HG03064 (cell line): ENCODE data around the gene SERHL2.
"Not testable (repeated sequence)": the region's sequence is repeated elsewhere in the genome, so short reads cannot be mapped to it uniquely, and the experiment has no call there.

Experiments
- ATAC-seq: cut with Tn5 transposase; IDR thresholded peaks from one replicate; pipeline ENCODE4 v1.9.1; 2021; ENCODE audit warnings: low read depth; ENCODE audit not compliant: unreplicated experiment

SERHL2 gene

DNA sequence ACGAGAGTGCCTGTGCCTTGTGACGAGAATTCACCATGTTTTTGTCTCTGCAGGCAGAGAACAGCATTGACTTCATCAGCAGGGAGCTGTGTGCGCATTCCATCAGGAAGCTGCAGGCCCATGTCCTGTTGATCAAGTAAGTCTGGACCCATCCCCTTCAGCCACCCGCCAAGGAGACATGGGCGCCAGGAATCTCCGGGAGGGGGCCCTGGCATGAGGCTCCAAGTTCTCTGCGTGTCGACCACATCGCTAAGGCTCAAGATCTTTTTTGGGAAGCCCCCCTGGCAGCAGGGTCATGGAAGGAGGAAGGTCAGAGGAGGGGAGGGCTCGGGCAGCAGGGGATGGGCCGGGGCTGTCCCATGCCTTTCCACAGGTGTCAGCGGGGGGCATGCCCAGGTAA, 17.3 kb downstream of the SERHL2 start:
- ATAC-seq: not testable (repeated sequence)

DNA sequence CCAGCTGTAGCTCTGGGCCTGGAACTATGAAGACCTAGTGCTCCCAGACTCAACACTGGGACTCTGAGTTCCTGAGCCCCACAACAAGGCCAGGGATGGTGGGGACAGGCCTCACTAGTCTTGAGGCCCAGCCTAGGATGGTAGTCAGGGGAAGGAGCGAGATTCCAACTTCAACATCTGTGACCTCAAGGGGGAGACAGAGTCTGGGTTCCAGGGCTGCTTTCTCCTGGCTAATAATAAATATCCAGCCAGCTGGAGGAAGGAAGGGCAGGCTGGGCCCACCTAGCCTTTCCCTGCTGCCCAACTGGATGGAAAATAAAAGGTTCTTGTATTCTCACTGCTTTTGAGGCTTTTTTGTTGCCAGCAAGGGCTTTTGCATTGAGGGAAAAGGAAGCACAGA, 20.3 kb downstream of the SERHL2 start:
- ATAC-seq: not testable (repeated sequence)

DNA sequence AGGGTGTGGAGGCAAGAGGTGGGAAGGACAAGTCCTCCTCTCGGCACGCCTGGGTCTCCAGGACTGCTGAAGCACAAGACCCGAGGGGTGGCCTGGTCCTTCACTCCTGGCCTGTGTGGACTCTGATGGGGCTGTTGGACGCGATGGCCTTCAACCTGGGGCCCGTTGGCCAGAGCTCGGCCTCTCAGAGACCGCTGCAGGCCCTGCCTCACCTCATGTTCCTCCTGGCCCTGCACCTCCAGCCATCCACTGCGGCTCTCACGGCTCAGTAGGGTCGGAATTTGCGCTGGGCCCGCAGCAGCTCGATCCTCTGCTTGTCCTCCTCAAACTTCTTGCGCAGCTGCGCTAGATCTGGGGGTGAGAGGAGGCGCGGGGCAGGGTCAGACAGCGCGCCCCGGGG, 20.7 kb downstream of the SERHL2 start:
- ATAC-seq: not testable (repeated sequence)

DNA sequence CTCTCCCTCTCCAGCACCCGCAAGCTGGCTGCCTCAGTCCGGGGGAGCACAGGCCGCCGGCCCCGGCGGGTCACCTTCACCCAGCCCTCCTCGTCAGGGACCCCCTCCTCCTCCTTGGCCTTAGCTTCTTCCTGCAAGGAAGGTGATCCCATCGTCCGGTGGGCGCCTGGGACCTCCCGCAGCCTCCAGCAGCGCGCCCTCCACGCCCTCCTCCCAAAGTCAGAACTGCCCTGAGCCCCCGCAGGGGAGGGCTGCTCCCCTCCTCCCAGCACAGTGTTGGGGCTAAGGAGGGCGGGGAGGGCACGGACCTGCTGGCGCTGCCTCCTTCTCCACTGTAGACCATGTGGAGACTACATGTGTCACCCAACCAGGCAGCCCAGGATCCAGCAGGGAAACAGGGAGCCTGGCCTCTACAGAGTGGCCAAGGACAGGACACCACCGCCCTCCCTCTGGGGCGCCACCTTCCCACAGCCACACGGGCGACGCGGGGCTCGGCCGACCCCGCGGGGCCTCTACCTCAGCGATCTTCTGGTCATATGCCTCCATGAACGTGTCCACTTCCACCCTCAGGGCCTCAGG, 22.3 kb downstream of the SERHL2 start:
- not testable (repeated sequence) for ATAC-seq

DNA sequence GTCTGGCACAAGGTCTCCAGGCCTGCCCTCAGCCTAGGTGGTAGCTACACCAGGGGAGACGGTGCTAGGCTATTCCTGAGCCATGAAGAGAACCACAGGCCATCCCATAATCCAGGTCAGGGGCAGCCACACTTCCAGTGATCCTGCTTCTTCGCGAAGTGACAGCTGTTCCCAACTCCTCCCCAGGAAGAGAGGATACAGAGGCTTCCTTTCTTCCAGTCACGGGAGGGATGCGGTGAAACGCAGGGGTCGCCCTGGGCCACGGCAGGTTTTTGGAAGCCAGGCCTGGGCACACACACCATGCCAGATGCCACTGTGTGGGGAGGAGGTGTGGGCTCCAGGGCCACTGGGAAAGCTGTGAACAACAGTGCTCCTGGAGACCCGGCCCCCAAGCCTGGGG, 23.4 kb downstream of the SERHL2 start:
- ATAC-seq: not testable (repeated sequence)

DNA sequence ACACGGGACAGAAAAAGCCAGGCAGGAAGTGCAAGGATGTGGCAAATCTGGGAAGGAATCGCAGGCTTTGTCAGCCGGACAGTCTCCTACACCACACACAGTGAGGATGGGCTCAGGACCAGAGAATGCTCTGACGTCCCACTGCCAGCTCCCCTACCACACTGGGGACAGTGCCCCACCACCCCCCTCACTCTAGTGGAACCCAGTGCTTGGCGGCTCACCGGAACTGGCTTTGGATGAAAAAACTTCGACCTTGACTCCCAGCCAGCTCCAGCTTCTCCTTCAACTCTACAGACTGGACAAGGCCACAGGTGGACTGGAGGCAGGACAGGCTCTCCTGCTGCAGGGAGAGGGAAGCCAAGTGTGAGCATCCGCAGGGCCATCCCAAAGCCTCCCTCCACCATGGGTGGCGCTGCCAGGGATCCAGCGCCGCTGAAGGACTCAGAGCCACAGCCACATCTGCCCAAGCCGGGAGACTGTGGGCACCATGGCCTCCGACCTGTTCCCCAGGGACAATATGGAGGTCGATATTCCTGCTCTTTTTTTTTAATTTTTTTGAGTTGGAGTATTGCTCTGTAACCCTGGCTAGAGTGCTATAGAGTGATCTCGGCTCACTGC, 24.0 kb downstream of the SERHL2 start:
- no peak for ATAC-seq

DNA sequence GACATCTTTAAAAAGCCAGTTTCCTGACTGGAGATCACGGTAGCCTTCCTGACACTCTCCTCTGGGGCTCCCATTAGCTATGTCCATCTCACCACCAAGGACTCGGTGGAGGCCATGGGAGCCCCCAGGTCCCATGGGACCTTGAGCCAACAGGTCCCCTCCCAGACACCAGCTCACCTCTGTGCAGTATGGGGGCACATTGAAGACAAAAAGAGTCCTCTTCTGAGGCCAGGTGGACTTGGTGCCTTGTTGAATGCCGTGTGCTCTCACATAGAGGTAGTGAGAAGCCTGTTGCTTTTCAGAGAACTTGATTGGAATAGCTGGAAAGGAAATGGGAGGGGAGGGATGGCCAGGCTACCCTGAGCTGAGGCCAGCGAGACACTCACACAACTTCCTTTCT, 26.3 kb downstream of the SERHL2 start:
- ATAC-seq: not testable (repeated sequence)

DNA sequence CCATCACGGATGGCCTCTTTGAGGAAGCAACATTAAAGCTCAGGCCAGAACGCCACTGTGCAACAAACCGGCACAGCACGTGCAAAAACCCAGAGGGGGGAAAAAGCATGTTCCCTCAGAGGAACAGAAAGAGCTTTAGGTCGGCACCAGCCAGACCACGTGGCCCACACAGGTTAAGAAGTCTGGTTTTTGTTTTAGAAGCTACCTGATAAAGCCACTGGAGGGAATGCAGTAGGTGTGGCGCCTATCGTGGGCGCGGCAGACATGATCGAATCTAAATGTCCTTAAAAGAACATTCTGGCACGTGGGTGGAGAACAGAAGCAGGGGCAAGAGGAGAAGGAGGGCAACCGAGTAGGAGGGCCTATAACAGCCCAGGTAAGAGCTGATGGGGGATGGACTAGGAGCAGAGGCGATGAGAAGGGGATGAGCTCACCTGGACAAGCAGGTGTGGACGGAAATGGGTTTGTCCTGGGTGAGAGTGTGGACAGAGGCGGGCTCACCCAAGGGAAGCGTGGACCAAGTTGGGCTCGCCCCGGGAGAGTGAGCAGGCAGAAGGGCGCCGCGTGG, 27.5 kb downstream of the SERHL2 start:
- ATAC-seq: not testable (repeated sequence)

DNA sequence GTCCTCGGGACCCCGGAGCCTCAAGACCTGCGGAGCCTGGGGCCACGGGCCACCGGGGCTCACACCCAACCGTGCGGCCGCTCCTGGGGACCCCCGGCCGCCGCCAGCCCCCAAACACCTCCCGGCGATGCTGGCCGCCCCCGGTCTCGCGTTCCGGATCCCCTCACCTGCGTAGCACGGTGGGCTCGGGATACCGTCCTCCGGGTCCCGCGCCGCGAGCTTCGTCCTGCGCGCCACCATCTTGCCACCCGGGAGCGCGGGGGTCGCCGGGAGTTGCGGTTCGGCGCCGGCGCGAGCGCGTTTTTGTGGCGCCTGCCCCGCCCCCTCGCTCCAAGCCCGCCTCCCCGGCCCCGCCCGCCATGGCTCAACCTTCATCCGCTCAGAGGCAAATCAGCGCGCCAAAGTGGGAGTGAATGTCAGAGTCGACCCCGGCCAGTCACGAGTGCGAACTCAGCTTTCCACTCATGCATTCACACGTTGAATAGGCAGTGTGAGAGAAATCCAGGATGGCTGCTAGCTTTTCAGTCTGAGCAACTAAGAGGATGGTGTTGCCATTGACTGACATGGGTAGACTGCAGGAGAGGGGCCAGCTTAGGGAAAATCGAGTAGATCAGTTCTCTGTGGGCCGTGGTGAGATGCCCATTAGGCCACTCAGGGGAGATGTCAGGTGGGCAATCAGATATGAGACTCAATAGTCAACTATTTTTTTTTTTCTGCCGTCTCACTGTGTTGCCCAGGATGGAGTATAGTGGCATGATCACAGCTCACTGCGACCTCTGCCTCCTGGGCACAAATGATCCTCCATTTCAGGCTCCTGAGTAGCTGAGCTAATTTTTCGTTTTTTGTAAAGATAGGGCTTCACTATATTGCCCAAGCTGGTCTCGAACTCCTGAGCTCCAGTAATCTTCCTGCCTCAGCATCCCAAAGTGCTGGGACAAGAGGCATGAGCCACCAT, 28.3 kb downstream of the SERHL2 start:
- ATAC-seq: no peak

DNA sequence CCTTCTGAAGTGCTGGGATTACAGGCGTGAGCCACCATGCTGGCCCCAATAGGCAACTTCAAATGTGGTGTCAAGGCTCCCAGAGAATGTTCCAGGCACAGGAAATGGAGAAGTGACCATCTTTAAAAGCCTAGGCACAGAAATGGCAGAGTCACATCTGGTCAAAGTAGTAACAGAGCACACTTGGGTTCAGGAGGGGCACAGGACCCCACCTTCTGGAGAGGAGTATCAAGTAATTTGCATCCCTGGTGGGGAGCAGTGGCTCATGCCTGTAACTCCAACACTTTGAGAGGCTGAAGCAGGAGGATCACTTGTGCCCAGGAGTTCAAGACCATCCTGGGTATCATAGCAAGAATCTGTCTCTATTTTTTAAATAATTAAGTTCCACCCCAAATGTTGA, 29.2 kb downstream of the SERHL2 start:
- ATAC-seq: no peak

DNA sequence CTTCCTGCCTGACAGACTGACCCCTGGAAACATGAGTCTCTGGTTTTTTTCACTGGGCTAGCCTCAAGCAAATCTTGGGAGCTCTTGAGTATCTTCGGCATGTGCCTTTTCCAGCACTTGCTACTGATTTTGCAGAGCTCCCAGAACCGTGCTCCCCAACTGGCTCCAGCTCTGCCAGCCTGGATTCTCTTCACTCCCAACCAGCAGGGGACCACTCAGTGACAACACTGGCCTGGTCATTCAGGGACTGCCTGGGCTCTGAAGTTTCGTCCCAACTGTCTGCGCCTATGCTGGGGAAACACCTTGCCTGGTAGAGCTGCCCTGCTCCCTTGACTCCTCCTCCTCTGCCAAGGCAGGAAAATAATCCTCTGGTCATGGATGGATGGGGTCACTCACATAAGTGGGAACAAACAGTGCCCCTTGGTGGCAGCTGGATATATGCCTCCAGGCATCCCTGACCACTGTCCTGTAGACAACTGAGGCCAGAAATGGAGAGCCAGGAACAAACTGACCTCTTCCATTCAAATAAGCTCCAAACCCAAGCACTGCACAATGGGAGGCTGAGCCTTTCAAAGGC, 30.7 kb downstream of the SERHL2 start:
- ATAC-seq: no peak

DNA sequence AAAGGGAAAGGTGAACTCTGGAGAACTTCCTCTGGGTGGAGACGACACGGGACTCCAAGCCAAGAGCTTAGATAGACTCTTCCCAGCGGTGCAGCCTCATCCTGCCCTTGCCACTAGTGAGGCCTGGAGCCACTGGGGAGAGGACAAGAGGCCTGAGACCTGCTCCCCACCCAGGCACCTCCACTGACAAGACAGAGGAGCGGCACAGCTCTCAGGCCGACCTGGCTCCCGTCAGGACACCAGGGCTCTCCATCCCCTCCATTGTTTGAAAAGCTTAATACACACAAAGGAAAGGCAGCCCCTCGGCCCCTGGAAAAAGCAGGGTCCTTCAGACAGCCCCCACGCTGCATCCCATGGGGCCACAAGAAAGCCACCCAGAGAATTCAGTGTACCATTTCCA, 31.3 kb downstream of the SERHL2 start:
- no peak for ATAC-seq

DNA sequence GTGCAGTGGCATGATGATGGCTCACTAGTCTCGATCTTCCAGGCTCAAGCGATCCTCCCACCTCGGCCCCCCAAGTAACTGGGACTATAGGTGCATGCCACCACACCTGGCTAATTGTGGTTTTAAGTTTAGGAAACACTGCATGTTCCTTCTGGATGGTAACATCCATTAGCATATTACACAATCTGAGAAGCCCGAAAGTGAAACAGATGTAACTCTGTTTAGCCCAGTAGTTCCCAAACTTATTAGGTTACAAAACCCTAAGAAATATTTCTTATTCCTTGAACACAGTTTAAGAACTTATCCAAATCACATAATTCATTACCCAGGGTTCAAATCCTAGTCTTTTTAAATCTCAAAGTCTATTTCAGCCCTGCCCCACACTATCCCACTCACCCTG, 32.6 kb downstream of the SERHL2 start:
- ATAC-seq: no peak

DNA sequence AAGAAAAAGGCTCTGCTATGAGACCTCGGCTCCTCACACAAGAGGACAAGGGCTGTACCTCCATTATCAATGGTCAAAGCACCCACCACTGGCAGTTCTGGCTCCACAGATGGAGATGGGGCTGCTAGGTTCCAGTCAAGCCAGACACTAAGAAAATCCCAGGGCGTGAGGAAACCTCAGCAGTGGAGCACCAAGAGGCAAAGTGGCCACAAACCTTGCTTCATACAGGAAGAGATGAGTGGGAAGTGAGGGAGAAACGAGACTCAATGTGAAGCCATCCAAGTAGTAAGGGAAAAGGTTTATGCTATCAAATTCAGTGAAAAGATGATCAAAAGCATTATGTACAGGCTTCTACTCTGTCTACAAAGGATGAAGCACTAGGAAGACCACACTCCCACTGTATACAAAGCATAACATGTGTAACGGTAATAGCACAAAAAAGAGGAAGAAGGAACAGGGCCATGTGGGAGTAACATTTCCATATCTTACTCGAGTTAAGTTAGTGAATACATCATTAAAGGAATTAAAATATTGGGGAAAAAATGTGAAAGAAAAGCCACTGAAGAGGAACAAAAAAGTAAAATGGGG, 33.9 kb downstream of the SERHL2 start:
- no peak for ATAC-seq

DNA sequence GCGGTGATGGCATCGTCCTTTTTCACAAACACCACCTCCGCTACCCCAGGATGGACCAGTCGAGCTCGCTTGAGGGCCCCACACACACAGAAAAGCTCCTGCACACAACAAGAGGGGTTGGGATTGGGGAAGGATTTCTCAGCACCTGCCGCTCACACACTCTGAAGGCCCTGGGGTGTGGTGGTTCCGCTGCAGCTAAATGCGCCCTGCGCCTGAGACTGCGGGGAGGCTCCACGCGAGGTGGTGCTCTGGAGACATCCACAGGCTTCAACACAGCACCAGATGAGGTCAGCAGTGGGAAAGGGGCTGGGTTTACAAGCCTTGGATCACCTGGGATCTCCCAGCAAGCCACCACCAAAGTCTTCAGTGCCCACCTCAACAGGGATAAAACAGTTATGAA, 38.2 kb downstream of the SERHL2 start:
- ATAC-seq: no peak

DNA sequence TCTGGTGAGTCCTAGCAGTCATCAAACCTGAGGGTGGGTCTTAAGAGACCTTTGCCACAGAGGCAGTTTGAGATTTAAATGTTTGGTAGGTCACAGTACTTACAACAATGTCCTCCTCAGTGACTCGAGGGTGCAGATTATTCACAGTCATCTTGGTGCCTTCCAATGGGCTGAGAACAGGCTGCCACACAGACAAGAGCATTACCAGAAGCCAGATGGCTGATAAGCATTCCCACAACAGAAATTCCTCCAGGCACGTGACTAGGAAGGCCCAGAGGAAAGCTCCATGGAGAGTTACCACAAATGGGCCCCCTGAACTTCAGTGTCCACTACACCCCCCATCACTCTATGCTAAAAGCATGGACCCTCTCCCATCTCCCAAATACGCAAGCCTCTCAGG, 41.7 kb downstream of the SERHL2 start:
- no peak for ATAC-seq

DNA sequence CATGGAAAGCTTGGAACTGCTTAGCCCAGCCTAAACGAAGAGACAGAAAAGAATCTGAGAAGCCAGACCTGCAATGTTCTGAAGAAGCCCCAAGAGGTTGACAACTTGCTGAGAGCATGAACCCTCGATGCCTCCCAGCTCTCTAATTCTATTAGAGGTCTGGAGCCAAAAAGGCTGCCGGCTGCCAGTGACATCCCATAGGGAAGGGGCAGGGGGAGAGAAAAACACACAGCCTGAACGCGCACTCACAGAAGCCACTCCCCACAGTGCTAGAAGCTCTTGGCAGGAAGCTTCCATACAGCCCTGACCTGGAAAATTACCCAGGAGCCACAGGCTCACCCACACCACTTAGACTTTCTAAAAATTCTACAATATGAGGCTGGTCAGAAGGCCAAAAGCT, 42.6 kb downstream of the SERHL2 start:
- no peak for ATAC-seq

DNA sequence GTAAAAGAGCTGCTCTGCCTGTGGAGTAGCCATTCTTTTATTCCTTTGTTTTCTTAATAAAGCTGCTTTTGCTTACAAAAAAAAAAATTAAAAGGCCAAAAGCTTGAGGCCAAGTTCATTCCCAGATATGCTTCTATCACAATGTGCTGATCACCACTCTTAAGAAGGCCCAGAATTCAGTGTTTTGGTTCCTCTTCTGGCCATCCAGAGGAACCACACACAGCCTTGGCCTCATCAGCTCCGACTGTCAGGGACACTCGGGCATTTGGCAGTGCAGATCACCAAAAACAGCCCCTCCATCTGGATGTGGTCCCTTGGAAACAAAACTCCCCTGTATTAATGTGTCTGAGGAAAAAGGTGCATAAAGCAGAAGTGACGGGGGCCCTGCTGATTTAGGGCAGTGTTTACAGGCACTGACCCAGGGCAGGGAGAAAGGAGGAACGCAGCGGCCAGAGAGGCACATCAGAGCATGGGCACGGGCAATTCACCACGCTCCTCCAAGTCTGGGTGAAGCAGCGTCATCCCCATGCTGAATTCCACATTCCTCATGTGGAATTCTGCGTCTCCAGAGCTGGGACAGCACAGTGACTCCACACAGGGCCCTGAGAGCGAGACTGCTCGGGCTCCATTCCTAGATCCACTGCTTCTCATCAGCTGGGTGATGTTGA, 43.2 kb downstream of the SERHL2 start:
- ATAC-seq: no peak

DNA sequence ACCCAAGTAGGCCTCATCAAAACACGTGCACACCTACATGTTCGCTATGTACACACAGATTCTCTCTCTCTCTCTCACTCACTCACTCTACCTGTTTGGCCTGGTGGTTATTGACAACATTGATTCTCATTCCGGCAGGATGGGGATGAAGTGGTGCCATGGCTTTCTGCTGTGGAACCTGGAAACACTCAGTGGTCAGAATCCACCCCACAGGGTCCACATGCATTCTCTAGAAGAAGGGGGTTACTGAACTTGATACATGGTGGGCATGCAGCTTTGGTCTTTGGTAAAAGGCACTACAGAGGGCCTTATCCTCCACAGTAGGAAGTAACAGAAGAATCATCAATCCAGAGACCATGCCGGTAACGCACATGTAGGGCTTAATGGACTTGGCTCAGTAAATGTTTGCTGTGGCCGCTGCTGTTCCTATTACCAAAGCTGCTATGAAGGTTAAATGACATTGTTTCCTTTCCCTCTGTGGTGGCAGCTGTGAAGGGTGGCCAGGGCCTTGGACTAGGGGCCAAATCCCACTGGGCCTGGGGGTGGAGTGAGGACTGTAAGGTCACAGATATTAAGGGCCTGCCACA, 48.2 kb downstream of the SERHL2 start:
- no peak for ATAC-seq

DNA sequence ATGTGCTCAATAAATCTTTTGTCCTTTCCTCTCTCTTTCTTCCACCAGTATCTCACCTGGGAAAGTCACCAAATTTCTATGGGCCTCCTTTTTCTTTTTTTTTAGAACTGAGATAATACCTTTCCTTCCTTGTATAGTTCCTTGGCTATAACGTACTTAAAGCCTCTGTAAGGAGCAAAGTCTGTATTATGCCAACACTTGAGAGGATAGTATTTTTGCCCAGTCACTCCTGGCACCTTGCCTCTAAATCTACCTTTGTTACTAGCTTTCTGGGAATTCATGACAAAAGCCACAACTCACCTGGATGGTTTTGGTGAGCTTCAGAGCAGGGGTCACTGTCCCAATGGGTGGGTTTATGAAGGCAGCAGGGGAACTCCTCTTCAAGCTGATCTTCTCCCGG, 48.7 kb downstream of the SERHL2 start:
- no peak for ATAC-seq
